ENCODE measurements around the gene LYRM4.

The LYRM4 gene

GRCh38 chr6:5202206-5202605 is 58.5 kb downstream of the LYRM4 start:
- Histone ChIP-seq H3K9me3 (ENCODE audit: insufficient read depth, low read depth, low read length) (no peaks in the 10 kb centered on the region), H3K4ac (ENCODE audit: low read depth, low read length) (no peak overlapping the region), H4K91ac (ENCODE audit: low read depth, low read length) (no peak overlapping the region), H3K18ac (ENCODE audit: low read length) (no peak overlapping the region), H3K4me2 (ENCODE audit: low read length) (no peak overlapping the region), H4K8ac (ENCODE audit: low read depth, low read length) (no peak overlapping the region), H3K36me3 (ENCODE audit: control insufficient read depth in 1 of 2, insufficient read depth in 2 of 2, low read length in 2 of 2) (no peaks in the 10 kb centered on the region), H3K14ac (ENCODE audit: low read length) (no peak overlapping the region), H2BK120ac (ENCODE audit: insufficient read depth, low read length, poor library complexity) (no peak overlapping the region), H3K79me2 (ENCODE audit: control insufficient read depth, insufficient read depth, low read length, poor library complexity) (peaks cover 2% of the 10 kb centered on the region), H2AFZ (ENCODE audit: insufficient read depth, low read length, poor library complexity) (no peak overlapping the region), H2AK5ac (ENCODE audit: low read length) (no peak overlapping the region), H2BK5ac (ENCODE audit: low read depth, low read length, poor library complexity) (no peak overlapping the region), H3K27ac (ENCODE audit: low read depth, low read length) (no peak overlapping the region), H3K9ac (ENCODE audit: low read length) (no peak overlapping the region), H3K4me3 (ENCODE audit: low read depth, low read length) (no peak overlapping the region), H4K12ac (ENCODE audit: low read depth, low read length) (no peak overlapping the region), H3K79me1 (ENCODE audit: low read length) (no peaks in the 10 kb centered on the region), H3K4me1 (ENCODE audit: control insufficient read depth in 1 of 2, insufficient read depth in 2 of 2, low read length in 2 of 2) (peaks cover 3 to 8% of the 10 kb centered on the region in 2 experiments), H3K27me3 (ENCODE audit: insufficient read depth, low read length) (no peaks in the 10 kb centered on the region), H3K23ac (ENCODE audit: low read length) (no peak overlapping the region), H2BK12ac (ENCODE audit: low read length) (no peak overlapping the region)
- DNase-seq, result no peak

GRCh38 chr6:5201271-5201670 is 59.5 kb downstream of the LYRM4 start:
- Histone ChIP-seq H3K9ac (ENCODE audit: low read length) (no peak overlapping the region), H3K27ac (ENCODE audit: low read depth, low read length) (no peak overlapping the region), H4K8ac (ENCODE audit: low read depth, low read length) (no peak overlapping the region), H4K91ac (ENCODE audit: low read depth, low read length) (no peak overlapping the region), H3K4me1 (ENCODE audit: control insufficient read depth in 1 of 2, insufficient read depth in 2 of 2, low read length in 2 of 2) (peaks cover 3 to 8% of the 10 kb centered on the region in 2 experiments), H2BK5ac (ENCODE audit: low read depth, low read length, poor library complexity) (no peak overlapping the region), H3K27me3 (ENCODE audit: insufficient read depth, low read length) (no peaks in the 10 kb centered on the region), H3K4me3 (ENCODE audit: low read depth, low read length) (no peak overlapping the region), H3K23ac (ENCODE audit: low read length) (no peak overlapping the region), H2BK12ac (ENCODE audit: low read length) (no peak overlapping the region), H2AFZ (ENCODE audit: insufficient read depth, low read length, poor library complexity) (no peak overlapping the region), H3K79me1 (ENCODE audit: low read length) (no peaks in the 10 kb centered on the region), H3K18ac (ENCODE audit: low read length) (no peak overlapping the region), H3K36me3 (ENCODE audit: control insufficient read depth in 1 of 2, insufficient read depth in 2 of 2, low read length in 2 of 2) (no peaks in the 10 kb centered on the region), H4K12ac (ENCODE audit: low read depth, low read length) (no peak overlapping the region), H2BK120ac (ENCODE audit: insufficient read depth, low read length, poor library complexity) (no peak overlapping the region), H3K9me3 (ENCODE audit: insufficient read depth, low read depth, low read length) (no peaks in the 10 kb centered on the region), H3K14ac (ENCODE audit: low read length) (no peak overlapping the region), H3K4me2 (ENCODE audit: low read length) (no peak overlapping the region), H3K4ac (ENCODE audit: low read depth, low read length) (no peak overlapping the region), H2AK5ac (ENCODE audit: low read length) (no peak overlapping the region), H3K79me2 (ENCODE audit: control insufficient read depth, insufficient read depth, low read length, poor library complexity) (peaks cover 2% of the 10 kb centered on the region)
- DNase-seq, result no peak
- WGBS (ENCODE audit: extremely low coverage, insufficient coverage, insufficient read length), result no CpG with 5 or more reads among the region's 5 CpGs

- Histone ChIP-seq H3K4me2 (ENCODE audit: low read length) (no peak overlapping the region), H3K9ac (ENCODE audit: low read length) (no peak overlapping the region), H2BK12ac (ENCODE audit: low read length) (no peak overlapping the region), H3K9me3 (ENCODE audit: insufficient read depth, low read depth, low read length) (no peaks in the 10 kb centered on the region), H3K79me2 (ENCODE audit: control insufficient read depth, insufficient read depth, low read length, poor library complexity) (peaks cover 2% of the 10 kb centered on the region), H3K27ac (ENCODE audit: low read depth, low read length) (no peak overlapping the region), H4K91ac (ENCODE audit: low read depth, low read length) (no peak overlapping the region), H3K23ac (ENCODE audit: low read length) (no peak overlapping the region), H3K79me1 (ENCODE audit: low read length) (no peaks in the 10 kb centered on the region), H3K4me1 (ENCODE audit: control insufficient read depth in 1 of 2, insufficient read depth in 2 of 2, low read length in 2 of 2) (no peaks in the 10 kb centered on the region), H4K8ac (ENCODE audit: low read depth, low read length) (no peak overlapping the region), H3K4me3 (ENCODE audit: low read depth, low read length) (no peak overlapping the region), H3K27me3 (ENCODE audit: insufficient read depth, low read length) (no peaks in the 10 kb centered on the region), H2BK5ac (ENCODE audit: low read depth, low read length, poor library complexity) (no peak overlapping the region), H3K18ac (ENCODE audit: low read length) (no peak overlapping the region), H2AFZ (ENCODE audit: insufficient read depth, low read length, poor library complexity) (no peak overlapping the region), H3K36me3 (ENCODE audit: control insufficient read depth in 1 of 2, insufficient read depth in 2 of 2, low read length in 2 of 2) (no peaks in the 10 kb centered on the region), H2BK120ac (ENCODE audit: insufficient read depth, low read length, poor library complexity) (no peak overlapping the region), H4K12ac (ENCODE audit: low read depth, low read length) (no peak overlapping the region), H3K14ac (ENCODE audit: low read length) (no peak overlapping the region), H2AK5ac (ENCODE audit: low read length) (no peak overlapping the region), H3K4ac (ENCODE audit: low read depth, low read length) (no peak overlapping the region)
- DNase-seq, result no peak
These were observed 61.0 kb downstream of the LYRM4 start for GRCh38 chr6:5199702-5200101.

GRCh38 chr6:5199283-5199682 is 61.5 kb downstream of the LYRM4 start:
- no peak overlapping the region for H4K12ac ChIP-seq (ENCODE audit: low read depth, low read length)
- H4K8ac ChIP-seq (ENCODE audit: low read depth, low read length), result no peak overlapping the region
- H3K79me2 ChIP-seq (ENCODE audit: control insufficient read depth, insufficient read depth, low read length, poor library complexity), result peaks cover 2% of the 10 kb centered on the region
- no peak overlapping the region for H2AK5ac ChIP-seq (ENCODE audit: low read length)
- H3K4ac ChIP-seq (ENCODE audit: low read depth, low read length), result no peak overlapping the region
- no peak for DNase-seq
- H2BK12ac ChIP-seq (ENCODE audit: low read length), result no peak overlapping the region
- no peaks in the 10 kb centered on the region for H3K27me3 ChIP-seq (ENCODE audit: insufficient read depth, low read length)
- no peak overlapping the region for H3K4me2 ChIP-seq (ENCODE audit: low read length)
- H2AFZ ChIP-seq (ENCODE audit: insufficient read depth, low read length, poor library complexity), result no peak overlapping the region
- H3K9me3 ChIP-seq (ENCODE audit: insufficient read depth, low read depth, low read length), result no peaks in the 10 kb centered on the region
- H2BK120ac ChIP-seq (ENCODE audit: insufficient read depth, low read length, poor library complexity), result no peak overlapping the region
- H2BK5ac ChIP-seq (ENCODE audit: low read depth, low read length, poor library complexity), result no peak overlapping the region
- no peak overlapping the region for H3K4me3 ChIP-seq (ENCODE audit: low read depth, low read length)
- H3K4me1 ChIP-seq (ENCODE audit: control insufficient read depth in 1 of 2, insufficient read depth in 2 of 2, low read length in 2 of 2), result no peaks in the 10 kb centered on the region
- H3K9ac ChIP-seq (ENCODE audit: low read length), result no peak overlapping the region
- no peaks in the 10 kb centered on the region for H3K36me3 ChIP-seq (ENCODE audit: control insufficient read depth in 1 of 2, insufficient read depth in 2 of 2, low read length in 2 of 2)
- H3K27ac ChIP-seq (ENCODE audit: low read depth, low read length), result no peak overlapping the region
- WGBS (ENCODE audit: extremely low coverage, insufficient coverage, insufficient read length), result no CpG with 5 or more reads among the region's 2 CpGs
- H3K23ac ChIP-seq (ENCODE audit: low read length), result no peak overlapping the region
- H3K14ac ChIP-seq (ENCODE audit: low read length), result no peak overlapping the region
- H4K91ac ChIP-seq (ENCODE audit: low read depth, low read length), result no peak overlapping the region
- no peak overlapping the region for H3K18ac ChIP-seq (ENCODE audit: low read length)
- H3K79me1 ChIP-seq (ENCODE audit: low read length), result no peaks in the 10 kb centered on the region

- Histone ChIP-seq H2BK120ac (ENCODE audit: insufficient read depth, low read length, poor library complexity) (no peak overlapping the region), H4K12ac (ENCODE audit: low read depth, low read length) (no peak overlapping the region), H3K18ac (ENCODE audit: low read length) (no peak overlapping the region), H3K4ac (ENCODE audit: low read depth, low read length) (no peak overlapping the region), H4K91ac (ENCODE audit: low read depth, low read length) (no peak overlapping the region), H3K9ac (ENCODE audit: low read length) (no peak overlapping the region), H2BK5ac (ENCODE audit: low read depth, low read length, poor library complexity) (no peak overlapping the region), H3K79me1 (ENCODE audit: low read length) (no peaks in the 10 kb centered on the region), H3K14ac (ENCODE audit: low read length) (no peak overlapping the region), H3K9me3 (ENCODE audit: insufficient read depth, low read depth, low read length) (no peaks in the 10 kb centered on the region), H2AK5ac (ENCODE audit: low read length) (no peak overlapping the region), H2BK12ac (ENCODE audit: low read length) (no peak overlapping the region), H3K4me3 (ENCODE audit: low read depth, low read length) (no peak overlapping the region), H3K23ac (ENCODE audit: low read length) (no peak overlapping the region), H4K8ac (ENCODE audit: low read depth, low read length) (no peak overlapping the region), H3K4me1 (ENCODE audit: control insufficient read depth in 1 of 2, insufficient read depth in 2 of 2, low read length in 2 of 2) (peaks cover 0 to 1% of the 10 kb centered on the region in 2 experiments), H3K4me2 (ENCODE audit: low read length) (no peak overlapping the region), H3K27ac (ENCODE audit: low read depth, low read length) (no peak overlapping the region), H3K36me3 (ENCODE audit: control insufficient read depth in 1 of 2, insufficient read depth in 2 of 2, low read length in 2 of 2) (peaks cover 0 to 1% of the 10 kb centered on the region in 2 experiments), H3K27me3 (ENCODE audit: insufficient read depth, low read length) (no peaks in the 10 kb centered on the region), H2AFZ (ENCODE audit: insufficient read depth, low read length, poor library complexity) (no peak overlapping the region), H3K79me2 (ENCODE audit: control insufficient read depth, insufficient read depth, low read length, poor library complexity) (peaks cover 3% of the 10 kb centered on the region)
- WGBS (ENCODE audit: extremely low coverage, insufficient coverage, insufficient read length), result no CpG with 5 or more reads among the region's 5 CpGs
- DNase-seq, result no peak
These were observed 63.7 kb downstream of the LYRM4 start for GRCh38 chr6:5197084-5197483.

All from trophoblast cell (in vitro differentiated cells and primary cell).